ENCODE results near the gene TBC1D10A.
A peak's percentile ranks its signal among the peaks of the same experiment; 100 is the strongest.

The TBC1D10A gene

GRCh38 chr22:30285846-30286200, 40.9 kb downstream of the TBC1D10A start:
- DNase-seq, result no peak

GRCh38 chr22:30285176-30285845, 41.4 kb downstream of the TBC1D10A start:
- DNase-seq, result no peak

GRCh38 chr22:30284666-30285065, 42.1 kb downstream of the TBC1D10A start:
- DNase-seq, result peak; percentile 90 to 94

GRCh38 chr22:30284172-30284571, 42.6 kb downstream of the TBC1D10A start:
- no peak for DNase-seq

- no peak for DNase-seq
Observed at GRCh38 chr22:30283342-30283741, 43.4 kb downstream of the TBC1D10A start.

- peak; percentile 54 to 74 for DNase-seq
Observed at GRCh38 chr22:30282616-30283046, 44.1 kb downstream of the TBC1D10A start.

GRCh38 chr22:30280505-30280904, 46.2 kb downstream of the TBC1D10A start:
- no peak for DNase-seq

GRCh38 chr22:30279932-30280331, 46.8 kb downstream of the TBC1D10A start:
- DNase-seq, result no peak

GRCh38 chr22:30279046-30279788, 47.5 kb downstream of the TBC1D10A start:
- peak; percentile 94 to 96 for DNase-seq

- DNase-seq, result peak; percentile 65 to 69
Observed at GRCh38 chr22:30277547-30278344, 49.0 kb downstream of the TBC1D10A start.

- no peak for DNase-seq
Observed at GRCh38 chr22:30276039-30276438, 50.7 kb downstream of the TBC1D10A start.

GRCh38 chr22:30275625-30276024, 51.1 kb downstream of the TBC1D10A start:
- no peak for DNase-seq

- no peak for DNase-seq
Observed at GRCh38 chr22:30274437-30274812, 52.3 kb downstream of the TBC1D10A start.

- peak in 1 of 2 donors; percentile 64 for DNase-seq
Observed at GRCh38 chr22:30273711-30274436, 52.9 kb downstream of the TBC1D10A start.

- peak; percentile 67 to 77 for DNase-seq
Observed at GRCh38 chr22:30272781-30273601, 53.8 kb downstream of the TBC1D10A start.

GRCh38 chr22:30270832-30271231, 55.9 kb downstream of the TBC1D10A start:
- peak; percentile 98 for DNase-seq

- DNase-seq, result no peak
Observed at GRCh38 chr22:30268331-30268730, 58.4 kb downstream of the TBC1D10A start.

GRCh38 chr22:30267382-30268302, 59.1 kb downstream of the TBC1D10A start:
- DNase-seq, result peak; percentile 73

- DNase-seq, result peak; percentile 81 to 87
Observed at GRCh38 chr22:30266445-30267381, 60.0 kb downstream of the TBC1D10A start, which contains the start of gene OSM. Gene OSM (minus strand): TSS chr22:30266851. CDS start chr22:30266799, 52 bp downstream.

Measured in inflammatory macrophage treated with lipopolysaccharide for 1 hour (primary cell).